ENCODE measurements around the gene RPL37. TPM values are rescaled to one million over a fixed set of nuclear protein-coding genes. Genes with fewer than 3 reads are reported as not detected.
A peak's percentile ranks its signal among the peaks of the same experiment; 100 is the strongest.

Gene RPL37
- 981 and 1,243 TPM in 2 replicates for total RNA-seq

GRCh38 chr5:40834849-40835787 is at the start of gene RPL37:
RPL37 (minus strand) TSS chr5:40835222; CDS start chr5:40835185, 37 bp downstream.

DNA sequence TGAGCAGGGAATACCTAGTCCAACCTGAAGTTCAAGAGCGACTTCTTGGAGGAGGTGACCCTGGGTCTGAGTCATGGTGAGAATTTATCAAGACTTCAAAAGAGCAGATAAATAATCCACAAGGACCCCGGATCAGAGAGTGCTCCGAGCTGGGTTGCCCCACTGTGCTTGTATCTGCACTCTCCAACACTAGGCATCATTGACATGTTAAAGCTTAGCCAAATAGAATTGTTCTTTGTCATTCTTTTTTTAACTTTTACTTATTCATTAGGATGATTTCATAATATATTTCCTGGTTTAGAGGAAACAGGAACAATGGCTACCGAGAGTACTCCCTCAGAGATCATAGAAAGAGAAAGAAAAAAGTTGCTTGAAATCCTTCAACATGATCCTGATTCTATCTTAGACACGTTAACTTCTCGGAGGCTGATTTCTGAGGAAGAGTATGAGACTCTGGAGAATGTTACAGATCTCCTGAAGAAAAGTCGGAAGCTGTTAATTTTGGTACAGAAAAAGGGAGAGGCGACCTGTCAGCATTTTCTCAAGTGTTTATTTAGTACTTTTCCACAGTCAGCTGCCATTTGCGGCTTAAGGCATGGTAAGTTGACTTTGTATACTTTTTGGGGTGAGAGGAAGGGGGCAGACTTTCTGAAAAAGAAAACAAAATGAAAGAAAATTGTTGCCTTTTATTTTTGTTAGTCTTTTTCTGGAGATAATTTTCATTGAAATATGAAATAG is 6.2 kb upstream of the RPL37 start, which contains the start of gene CARD6:
Gene CARD6, plus strand, starts transcription at position 300 of the 738 bp plus-strand sequence. Its CDS starts 16 bp downstream, at position 316.

GRCh38 chr5:40798012-40798800 is 36.8 kb downstream of the RPL37 start, which contains the start of gene PRKAA1:
PRKAA1 (minus strand) TSS chr5:40798374; CDS start chr5:40798189, 185 bp downstream.

Small RNA genes within 50 kb of the gene (small RNA-seq; reads per million reads assigned to genes)
- gene RF00191 (not detected), gene SNORD72 (11.0 reads per million, percentile 96 among the genes with 10 or more reads in this experiment)

Other genes starting within 250 kb of the RPL37 start
- gene PTGER4, start 155.3 kb downstream of the RPL37 start, total RNA-seq: 4.8 and 33.8 TPM in 2 replicates
- gene TTC33, start 79.3 kb downstream of the RPL37 start, total RNA-seq: 9.6 and 11.7 TPM in 2 replicates
- gene PRKAA1, start 36.8 kb downstream of the RPL37 start, total RNA-seq: 80.8 and 100 TPM in 2 replicates
- 17.2 and 24.3 TPM in 2 replicates for gene CARD6, start 6.1 kb upstream of the RPL37 start, total RNA-seq
- 0.39 and 12.9 TPM in 2 replicates for gene C7, start 74.3 kb upstream of the RPL37 start, total RNA-seq
- gene MROH2B, start 236.1 kb upstream of the RPL37 start, total RNA-seq: under 0.01 TPM in 1 of 2 replicates, not detected in the other

All from subcutaneous preadipocyte (primary cell).